Inflammatory macrophage treated with lipopolysaccharide for 4 hours (primary cell): ENCODE measurements around the gene DGKB.
A peak's percentile ranks its signal among the peaks of the same experiment; 100 is the strongest.

Experiments used
- DNase-seq: peaks from one replicate; pipeline ENCODE4 v3.0.0-alpha.2; 2020

DGKB gene

DNA sequence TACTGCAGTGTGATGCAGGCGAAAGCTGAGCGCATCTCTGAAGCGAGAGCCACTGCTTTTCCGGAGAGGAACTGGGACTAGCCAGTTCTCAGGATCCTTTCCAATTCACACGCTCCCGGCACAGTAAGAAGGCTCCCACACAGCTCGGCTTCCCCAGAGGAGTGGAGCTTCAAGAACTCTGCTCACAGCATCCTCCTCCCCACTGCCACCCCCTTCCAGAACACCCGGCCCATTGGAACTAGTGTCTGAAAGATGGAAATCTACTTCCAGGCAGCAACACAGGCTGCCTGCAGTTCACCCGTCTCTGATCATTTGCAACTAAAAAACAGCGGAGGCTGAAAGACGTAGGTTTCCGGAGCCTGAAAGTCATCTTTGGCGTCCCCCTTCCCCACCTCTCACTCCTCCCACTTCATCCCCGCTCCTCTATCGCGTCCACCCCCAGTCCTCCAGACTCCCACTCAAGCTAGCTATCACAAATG, at the start of gene DGKB:
Gene DGKB, minus strand, starts transcription at position 163 of the 479 bp plus-strand sequence.
- no peak for DNase-seq

- no peak for DNase-seq
These were observed 47.5 kb upstream of the DGKB start for GRCh38 chr7:14950013-14950412.

DNA sequence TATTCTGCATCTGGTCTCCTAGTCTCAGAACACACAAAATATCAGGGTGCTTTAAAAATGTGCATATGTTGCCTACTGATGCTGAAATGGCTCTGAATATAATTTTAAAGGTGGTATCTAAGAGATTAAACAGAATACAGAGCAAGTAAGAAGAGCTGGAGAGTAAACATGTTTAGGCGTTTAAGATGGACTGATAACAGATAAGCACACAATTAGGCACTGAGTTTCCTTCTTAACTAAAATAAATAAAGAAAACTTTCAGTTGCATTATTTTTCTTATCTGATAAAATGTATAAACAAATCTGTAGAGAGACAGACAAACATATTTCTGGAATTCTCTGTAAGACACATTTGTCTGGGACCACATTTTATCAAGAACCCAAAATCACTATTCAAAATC, 35.6 kb upstream of the DGKB start:
- DNase-seq, result no peak

DNA sequence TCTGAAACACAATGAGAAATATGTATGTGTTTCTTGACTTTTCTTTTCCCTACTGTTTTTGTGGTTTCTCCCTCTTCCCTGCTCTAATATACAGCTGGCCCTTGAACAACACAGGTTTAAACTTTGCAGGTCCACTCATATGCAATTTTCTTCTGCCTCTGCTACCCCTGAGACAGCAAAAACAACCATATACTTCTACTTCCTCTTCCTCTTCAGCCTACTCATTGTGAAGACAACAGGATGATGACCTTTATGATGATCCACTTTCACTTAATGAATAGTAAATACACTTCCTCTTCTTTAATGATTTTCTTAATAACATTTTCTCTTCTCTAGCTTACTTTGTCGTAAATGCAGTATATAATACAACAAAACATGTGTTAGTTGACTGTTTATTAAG, 35.0 kb upstream of the DGKB start:
- DNase-seq, result peak; percentile 18

DNA sequence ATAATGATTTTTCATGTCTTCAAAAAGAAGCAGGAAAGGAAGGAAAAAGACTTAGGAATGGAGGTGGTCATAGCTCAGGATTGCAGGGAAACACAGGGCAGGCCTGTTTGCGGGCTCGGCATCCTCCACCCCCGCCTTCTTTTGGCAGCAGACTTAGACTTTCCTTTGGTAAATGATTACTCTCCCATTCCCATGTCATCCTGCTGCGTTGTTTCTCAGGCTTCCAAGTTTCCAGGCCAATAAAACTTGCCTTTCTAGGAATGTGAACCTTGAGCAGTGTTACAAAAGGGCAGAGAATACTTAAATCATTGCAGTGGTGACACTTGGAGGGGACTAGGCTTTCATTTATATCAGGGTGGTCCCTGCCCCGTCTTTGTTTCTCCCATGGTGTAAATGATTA, 34.0 kb upstream of the DGKB start:
- no peak for DNase-seq

DNA sequence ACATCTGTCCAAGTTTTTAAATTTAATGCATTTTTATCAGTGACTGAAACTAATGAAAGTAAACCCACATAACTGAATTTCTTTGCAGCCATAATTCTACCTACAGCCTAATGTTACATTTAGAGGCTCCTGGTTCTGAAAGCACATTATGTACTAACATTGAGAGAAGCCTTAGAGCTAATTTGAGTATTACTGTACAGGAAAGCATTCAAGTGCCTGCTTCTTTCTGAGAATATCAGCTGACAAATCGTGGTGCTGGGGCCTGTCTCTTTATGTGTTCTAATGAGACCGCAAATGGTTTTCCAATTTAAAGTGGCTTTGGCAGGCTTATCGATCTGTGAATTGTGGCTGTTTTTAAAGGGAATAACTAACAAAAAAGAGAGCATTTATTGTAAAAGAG, 32.3 kb upstream of the DGKB start:
- DNase-seq, result no peak

- no peak for DNase-seq
These were observed 29.1 kb upstream of the DGKB start for GRCh38 chr7:14931511-14932215.

DNA sequence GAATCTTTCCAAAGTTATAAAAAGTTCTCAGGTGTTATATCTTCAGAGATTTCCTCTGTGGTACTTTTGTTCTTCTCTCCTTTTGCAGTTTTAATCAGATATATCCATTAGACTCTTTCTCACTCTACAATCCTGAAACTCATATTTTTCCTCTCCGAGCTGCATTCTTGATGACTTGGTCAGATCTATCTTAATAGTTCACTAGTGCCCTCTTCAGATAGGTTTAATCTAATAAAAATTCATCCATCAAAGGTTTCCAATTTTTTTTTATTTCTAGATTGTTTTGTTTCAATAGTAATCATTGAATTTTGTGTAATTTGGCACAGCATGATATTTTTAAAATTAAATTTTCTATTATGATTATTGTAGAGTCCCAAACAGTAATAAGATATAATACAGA, 21.8 kb upstream of the DGKB start:
- DNase-seq, result no peak

DNA sequence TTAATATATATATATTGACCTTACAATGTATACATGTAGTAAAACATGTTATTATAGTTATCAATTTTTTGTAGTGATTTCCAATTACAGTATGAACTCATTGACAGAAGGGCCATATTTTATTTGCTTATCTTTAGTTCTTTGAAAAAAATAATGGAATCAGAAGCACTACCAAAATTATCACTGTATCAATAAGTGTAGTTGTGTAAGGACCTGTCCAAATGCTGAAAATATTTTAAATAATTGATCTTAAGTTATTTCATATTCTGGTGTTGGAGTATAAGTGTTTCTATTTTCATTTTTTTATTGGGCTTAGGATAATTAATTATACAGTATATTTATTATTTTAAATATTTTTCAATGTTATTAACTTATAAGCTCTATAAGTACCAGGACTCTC, 8.5 kb upstream of the DGKB start:
- DNase-seq, result no peak

DNA sequence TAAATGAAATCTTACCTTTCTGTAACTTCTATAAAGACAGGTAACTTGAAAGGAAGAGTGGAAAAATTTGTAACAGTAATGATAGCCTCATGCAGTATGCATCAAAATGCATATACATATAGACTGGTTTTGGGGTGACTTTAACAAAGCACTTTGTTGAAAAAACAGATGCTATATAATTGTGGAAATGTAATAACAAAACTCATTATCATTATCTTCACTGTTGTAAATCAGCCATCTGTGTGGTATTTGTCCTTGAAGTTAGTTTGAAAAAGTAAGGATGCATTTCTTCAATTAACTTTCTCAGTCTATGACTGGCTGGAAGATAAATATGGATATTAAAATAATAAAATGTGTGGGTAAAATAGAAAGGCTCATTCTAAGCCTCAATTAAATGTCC, 6.1 kb upstream of the DGKB start:
- DNase-seq, result no peak

DNA sequence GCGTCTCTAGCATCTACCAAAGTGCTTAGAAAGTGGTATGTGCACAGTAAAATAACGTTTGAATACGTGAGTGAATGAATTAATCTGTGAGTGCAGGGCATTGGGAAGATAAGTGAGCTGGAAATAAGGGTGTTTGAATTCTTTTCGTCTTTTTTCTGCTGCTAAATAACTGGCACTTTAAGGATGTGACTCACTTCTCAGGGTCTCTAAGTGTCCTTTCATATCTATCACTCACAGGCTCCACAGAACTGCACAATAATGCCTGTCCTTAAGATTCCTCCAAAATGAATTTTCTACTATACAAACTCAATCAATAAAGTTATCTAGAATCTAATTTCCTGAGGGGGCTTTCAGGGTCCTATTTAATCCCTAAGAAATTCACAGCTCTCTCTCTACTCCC, 3.2 kb upstream of the DGKB start:
- no peak for DNase-seq

GRCh38 chr7:14900051-14900450, 2.5 kb downstream of the DGKB start:
- DNase-seq, result no peak

DNA sequence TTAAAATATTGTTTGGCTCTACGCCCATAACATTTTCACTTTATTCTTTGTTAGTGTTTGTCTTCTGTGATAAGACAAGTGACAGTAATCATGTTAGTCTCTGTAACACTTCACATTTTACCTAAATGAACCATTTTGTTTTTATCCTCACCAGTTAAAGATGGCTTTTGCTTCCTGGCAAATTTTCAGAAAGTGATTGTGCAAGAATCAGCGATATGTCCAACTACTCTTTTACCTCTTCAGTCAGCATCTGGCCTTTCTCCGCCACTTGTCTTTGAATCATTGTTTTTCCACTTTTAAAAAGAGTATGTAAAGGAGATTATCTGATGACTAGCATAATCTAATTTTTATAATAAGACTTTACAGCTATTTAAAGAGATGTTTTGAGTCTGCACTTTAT, 3.5 kb downstream of the DGKB start:
- DNase-seq, result no peak

DNA sequence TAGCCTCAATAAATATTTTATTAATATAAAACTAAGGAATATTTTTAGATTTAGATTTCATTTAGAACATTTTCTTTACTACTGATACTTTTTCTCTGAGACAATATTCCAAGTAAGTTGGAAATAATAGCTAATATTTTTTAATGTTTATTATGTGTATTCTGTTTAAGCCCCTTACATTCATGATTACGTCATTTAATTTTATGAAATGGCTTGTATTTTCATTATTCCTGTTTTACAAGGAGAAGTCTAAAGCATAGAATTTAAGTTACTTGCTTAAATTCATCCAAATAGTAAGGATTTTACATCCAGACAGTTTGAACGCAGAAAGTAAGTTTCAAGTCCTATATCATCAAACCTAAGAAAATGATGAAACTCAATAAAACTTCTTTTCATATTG, 6.1 kb downstream of the DGKB start:
- no peak for DNase-seq

- DNase-seq, result no peak
These were observed 7.7 kb downstream of the DGKB start for GRCh38 chr7:14894826-14895225.

DNA sequence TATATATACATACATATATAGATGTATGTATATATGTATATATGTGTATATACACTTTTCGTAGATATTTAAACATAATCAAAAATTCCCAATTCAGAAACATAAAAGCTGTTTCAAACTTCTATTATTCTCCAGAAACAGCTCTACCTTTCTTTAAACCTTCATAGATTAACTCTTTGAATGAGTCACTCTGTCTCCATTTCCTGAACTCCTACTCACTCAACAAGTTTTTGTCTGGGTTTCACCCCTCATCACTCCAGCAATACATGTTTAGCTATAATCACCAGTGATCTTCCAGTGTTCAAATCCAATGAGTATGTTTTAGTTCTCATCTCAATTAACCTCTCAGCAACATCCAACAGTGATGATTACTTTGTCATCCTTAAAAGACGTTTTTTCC, 9.6 kb downstream of the DGKB start:
- DNase-seq, result no peak

DNA sequence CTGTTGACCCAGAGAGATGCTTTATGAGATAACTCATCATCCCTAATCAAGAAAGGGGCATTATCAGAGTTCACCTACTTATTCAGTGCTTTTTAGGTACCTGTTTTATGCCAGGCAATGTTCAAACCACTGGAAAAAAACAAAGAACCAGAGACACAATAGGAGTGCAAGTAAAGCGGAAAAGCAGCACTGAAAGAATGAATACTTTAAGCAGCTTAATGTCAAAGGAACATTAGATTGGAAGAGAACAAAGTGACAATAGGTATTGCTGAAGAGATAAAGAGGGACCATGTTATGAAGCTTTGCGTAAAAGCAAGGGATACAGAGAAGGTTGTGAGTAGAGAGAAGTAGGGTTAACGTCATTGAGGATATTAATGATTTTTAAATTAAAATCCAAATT, 11.3 kb downstream of the DGKB start:
- DNase-seq, result no peak

GRCh38 chr7:14888962-14889361, 13.6 kb downstream of the DGKB start:
- no peak for DNase-seq

GRCh38 chr7:14886533-14886932, 16.0 kb downstream of the DGKB start:
- no peak for DNase-seq

DNA sequence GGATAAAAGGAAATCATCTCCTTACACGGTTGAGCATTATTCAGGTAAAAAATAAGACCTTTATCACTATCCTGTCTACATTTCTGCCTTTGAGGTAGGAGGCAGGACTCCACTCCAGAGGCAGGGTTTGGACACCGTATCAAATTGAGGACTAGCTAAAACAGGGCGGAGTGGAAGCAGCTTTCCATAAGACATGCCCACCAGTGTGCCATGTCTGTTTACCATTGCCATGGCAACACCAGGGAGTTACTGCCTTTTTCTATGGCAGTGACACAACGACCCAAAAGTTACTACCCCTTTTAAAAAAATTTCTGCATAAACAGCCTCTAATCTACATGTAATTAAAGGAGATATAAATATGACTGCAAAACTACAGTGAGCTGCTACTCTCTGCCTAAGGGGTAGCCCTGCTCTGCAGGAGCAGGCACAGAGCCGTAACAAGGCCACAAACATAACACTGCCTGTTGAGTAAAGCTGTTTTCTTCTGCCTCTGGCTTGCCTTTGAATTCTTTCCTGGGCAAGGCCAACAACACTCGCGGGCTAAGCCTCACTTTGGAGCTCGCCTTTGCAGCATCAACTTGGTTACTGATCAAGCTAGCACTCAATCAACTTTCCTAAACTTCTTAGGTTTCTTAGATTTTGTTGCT, 26.5 kb downstream of the DGKB start:
- DNase-seq, result no peak

GRCh38 chr7:14871880-14872279, 30.7 kb downstream of the DGKB start:
- DNase-seq, result no peak

DNA sequence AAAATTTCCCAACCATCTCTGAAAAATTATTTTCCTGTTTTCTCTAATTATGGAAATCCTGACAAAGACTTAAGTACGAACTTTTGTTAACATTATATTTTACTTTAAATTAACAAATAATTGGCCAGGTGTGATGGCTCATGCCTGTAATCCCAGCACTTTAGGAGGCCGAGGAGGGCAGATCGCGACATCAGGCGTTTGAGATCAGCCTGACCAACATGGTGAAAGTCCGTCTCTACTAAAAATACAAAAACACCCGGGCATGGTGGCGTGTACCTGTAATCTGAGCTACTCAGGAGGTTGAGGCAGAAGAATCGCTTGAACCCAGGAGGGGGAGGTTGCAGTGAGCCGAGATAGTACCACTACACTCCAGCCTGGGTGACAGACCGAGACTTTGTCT, 32.2 kb downstream of the DGKB start:
- no peak for DNase-seq

DNA sequence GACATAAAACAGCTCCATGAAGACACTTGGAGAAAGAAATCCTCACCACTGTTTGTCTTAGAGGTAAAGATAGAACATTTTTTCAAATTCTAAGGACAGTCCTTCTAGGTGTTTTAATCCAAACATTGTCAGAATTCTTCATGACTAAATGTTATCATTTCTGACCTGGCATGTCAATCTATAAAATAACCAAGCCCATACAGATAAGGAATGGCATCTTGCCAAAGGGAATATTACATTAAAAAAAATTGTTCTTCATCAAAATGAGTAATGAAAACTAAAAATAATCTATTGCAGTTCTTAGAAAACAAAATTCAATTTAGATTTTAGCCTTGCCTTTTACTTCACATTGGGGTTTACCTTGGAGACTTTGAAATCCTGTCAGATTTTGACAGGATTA, 33.6 kb downstream of the DGKB start:
- DNase-seq, result no peak

- DNase-seq, result no peak
These were observed 41.1 kb downstream of the DGKB start for GRCh38 chr7:14861456-14861855.

GRCh38 chr7:14859267-14859666, 43.3 kb downstream of the DGKB start:
- no peak for DNase-seq
